ENCODE data around the gene EPHB1.

- no peak for TF ChIP-seq CTCF (conservative IDR thresholded peaks at IDR 0.05 in 1 of 2, IDR thresholded peaks at IDR 0.05 in 1 of 2; ENCODE audit: extremely low read depth in 1 of 2, insufficient read depth in 1 of 2, low read depth in 1 of 2, low read length in 2 of 2)
- TF ChIP-seq EZH2 (IDR thresholded peaks at IDR 0.05; ENCODE audit: borderline replicate concordance, low read length), result no peak
Measured at GRCh38 chr3:134896696-134897095, 101.6 kb downstream of the EPHB1 start.

All from mammary epithelial cell (primary cell).